Fibroblast of peridontal ligament (primary cell): Measurements from ENCODE around the gene C6orf47.
A peak's percentile ranks its signal among the peaks of the same experiment; 100 is the strongest.
"Not testable (repeated sequence)": the region's sequence is repeated elsewhere in the genome, so short reads cannot be mapped to it uniquely, and the experiment has no call there.

Experiments used
- DNase-seq: peaks from one replicate; pipeline ENCODE4 v3.0.0-alpha.2; 2010; ENCODE audit errors: extremely low read depth

C6orf47 gene

GRCh38 chr6:31660381-31661261, at the start of gene C6orf47:
TSS of gene C6orf47 (minus strand) at chr6:31660778. CDS start at chr6:31659947, 831 bp downstream.
- peak; percentile 65 for DNase-seq

GRCh38 chr6:31709157-31709556, 48.6 kb upstream of the C6orf47 start:
- DNase-seq, result not testable (repeated sequence)

- DNase-seq, result no peak
These were observed 47.6 kb upstream of the C6orf47 start for GRCh38 chr6:31708224-31708623.

DNA sequence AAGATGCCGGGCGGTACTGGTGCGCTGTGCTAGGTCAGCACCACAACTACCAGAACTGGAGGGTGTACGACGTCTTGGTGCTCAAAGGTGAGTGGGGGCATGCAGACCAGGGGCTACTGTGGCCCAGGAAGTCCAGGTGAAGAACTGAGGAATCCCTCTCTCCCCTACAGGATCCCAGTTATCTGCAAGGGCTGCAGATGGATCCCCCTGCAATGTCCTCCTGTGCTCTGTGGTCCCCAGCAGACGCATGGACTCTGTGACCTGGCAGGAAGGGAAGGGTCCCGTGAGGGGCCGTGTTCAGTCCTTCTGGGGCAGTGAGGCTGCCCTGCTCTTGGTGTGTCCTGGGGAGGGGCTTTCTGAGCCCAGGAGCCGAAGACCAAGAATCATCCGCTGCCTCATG, 47.1 kb upstream of the C6orf47 start:
- DNase-seq, result no peak

DNA sequence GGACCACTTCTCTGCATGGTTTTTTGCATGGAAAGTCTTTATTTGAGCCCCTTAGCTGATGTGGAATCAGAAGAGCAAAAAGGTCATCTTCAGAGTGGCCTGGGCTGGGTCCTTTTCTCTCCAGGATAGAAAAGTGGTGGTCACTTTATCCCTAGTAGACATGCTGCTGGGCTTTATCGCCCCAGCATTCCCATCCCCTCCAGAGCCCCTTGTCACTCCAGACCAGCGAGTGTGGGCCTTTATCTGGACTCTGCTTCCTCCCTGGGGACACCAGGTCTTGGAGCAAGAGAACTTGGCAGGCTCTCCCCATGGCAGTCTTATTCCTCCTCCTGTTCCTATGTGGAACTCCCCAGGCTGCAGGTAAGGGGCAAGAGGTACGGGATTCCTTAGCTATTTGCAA, 46.0 kb upstream of the C6orf47 start, which contains the start of gene LY6G6F:
Gene LY6G6F, plus strand, starts transcription at position 268 of the 400 bp plus-strand sequence. Its CDS starts 41 bp downstream, at position 309.
- DNase-seq, result no peak

DNA sequence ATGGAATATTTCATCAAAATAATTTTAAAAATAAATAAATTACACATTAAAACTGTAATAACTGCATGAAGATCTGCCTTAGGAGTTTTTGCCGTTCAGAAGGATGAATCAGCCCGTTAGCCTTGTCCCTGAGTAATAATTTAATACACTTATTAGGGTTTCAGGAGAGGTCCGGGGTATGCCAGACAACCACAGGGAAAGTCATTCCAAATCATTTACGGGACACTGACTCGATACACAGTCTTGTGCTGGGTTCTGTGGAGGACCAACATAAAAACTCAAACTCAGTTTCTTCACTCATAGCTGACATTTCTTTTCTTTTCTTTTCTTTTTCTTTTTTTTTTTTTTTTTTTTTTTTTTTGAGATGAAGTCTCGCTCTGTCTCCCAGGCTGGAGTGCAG, 45.4 kb upstream of the C6orf47 start:
- no peak for DNase-seq

DNA sequence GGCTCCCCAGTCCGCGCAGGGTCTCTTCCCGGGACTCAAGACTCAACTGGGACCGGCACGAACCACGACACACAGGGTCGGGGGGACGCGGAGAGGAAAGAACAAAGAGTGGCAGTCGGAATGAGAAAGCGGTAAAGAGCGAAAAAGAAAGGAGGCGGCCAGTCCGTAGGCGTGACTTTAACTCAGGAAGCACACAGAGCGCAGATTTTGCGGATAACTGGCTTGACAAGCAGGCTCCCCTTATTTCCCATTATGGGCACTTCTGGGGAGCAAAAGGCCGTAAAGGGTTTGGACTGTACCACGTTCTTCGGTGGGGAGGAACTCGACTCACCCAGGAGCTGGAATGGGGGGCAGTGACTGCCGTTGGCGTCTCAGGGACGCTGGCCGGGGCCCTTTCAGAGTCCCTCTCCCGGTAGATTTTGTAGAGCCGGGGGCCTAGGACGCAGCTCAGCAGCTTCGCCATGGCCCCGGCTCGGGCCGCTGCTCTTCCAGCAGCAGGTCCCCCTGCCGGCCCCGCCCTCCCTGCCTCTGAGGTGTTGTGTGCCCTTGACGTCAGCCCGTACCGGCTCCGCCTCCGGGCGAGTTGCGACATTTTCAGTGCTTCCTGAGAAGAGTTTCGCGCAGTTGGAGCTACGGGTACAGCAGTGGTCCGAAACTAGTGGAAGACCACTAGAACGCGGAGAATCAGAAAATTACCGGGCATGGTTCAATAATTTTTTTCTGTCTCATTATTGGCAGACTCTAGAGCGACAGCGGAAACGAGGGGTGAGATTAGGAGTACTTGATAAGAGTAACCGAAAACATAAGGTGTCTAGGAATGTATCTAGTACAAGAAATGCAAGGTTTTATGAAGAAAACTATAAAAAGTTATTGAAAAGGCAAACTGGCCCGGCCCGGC, 42.5 kb upstream of the C6orf47 start, which contains the start of gene ABHD16A:
Gene ABHD16A, minus strand, starts transcription at position 506 of the 898 bp plus-strand sequence. Its CDS starts 43 bp downstream, at position 463.
- DNase-seq, result peak; percentile 98

GRCh38 chr6:31702405-31702818, 41.8 kb upstream of the C6orf47 start:
- no peak for DNase-seq

DNA sequence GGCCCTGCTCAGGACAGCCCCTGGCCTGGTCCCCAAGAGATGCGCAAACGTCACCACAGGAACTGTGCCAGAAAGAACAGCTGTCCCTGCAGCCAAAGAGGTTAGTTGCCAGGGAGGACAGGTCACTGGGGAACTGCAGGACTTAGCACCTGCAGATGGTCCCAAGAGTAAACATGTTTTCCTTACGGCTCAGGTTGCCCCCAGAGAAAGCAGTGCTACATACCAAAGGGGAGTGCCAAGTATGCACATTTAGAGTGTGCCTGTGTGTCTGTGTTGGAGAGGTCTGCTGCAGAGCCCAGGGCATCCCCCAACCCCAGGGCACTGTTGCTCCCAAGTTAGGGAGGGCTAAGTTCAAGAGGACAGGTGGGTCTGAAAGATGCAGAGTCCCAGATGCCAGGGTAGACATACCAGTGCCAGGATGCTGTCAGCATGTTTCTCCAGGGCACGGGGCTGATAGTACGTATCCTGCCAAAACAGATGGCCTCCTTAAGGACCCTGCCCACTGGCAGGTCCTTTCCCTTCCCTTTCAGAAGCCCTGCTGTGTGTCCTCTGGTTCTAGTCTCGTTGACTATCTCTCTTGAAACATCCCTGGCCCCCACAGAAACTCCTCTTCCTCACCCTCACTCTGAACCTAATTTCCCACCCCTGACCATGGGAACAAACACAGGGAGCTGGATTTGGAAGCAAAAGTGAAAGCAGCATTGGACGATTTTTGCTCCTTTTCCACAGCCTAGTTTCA, 41.3 kb upstream of the C6orf47 start:
- peak; percentile 65 for DNase-seq

GRCh38 chr6:31700740-31701401, 40.3 kb upstream of the C6orf47 start:
- no peak for DNase-seq

- no peak for DNase-seq
These were observed 37.0 kb upstream of the C6orf47 start for GRCh38 chr6:31697555-31697954.

DNA sequence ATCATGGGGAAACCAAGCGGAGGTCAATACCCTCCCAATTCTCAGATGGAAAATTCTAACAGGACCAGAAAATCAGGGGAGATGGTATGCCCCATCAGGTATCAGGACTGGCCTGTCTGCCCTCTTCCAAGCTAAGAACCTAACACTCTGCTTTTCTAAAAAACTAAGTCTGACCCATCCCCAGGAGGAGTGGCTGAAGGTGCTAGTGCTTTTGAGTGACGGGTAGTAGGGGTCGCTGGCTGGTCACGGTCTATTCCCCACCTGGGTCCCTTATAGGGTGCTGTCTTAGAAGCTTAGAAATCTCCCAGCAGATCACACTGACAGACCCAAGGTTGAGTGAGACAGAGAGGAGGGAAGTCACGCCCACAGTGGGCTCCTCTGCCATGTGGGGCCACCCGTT, 33.0 kb upstream of the C6orf47 start:
- DNase-seq, result no peak

GRCh38 chr6:31692886-31693285, 32.3 kb upstream of the C6orf47 start:
- no peak for DNase-seq

- no peak for DNase-seq
These were observed 31.8 kb upstream of the C6orf47 start for GRCh38 chr6:31692353-31692752.

- no peak for DNase-seq
These were observed 31.1 kb upstream of the C6orf47 start for GRCh38 chr6:31691564-31692108.

- DNase-seq, result no peak
These were observed 30.5 kb upstream of the C6orf47 start for GRCh38 chr6:31691078-31691463.

- no peak for DNase-seq
These were observed 29.9 kb upstream of the C6orf47 start for GRCh38 chr6:31690231-31691077.

DNA sequence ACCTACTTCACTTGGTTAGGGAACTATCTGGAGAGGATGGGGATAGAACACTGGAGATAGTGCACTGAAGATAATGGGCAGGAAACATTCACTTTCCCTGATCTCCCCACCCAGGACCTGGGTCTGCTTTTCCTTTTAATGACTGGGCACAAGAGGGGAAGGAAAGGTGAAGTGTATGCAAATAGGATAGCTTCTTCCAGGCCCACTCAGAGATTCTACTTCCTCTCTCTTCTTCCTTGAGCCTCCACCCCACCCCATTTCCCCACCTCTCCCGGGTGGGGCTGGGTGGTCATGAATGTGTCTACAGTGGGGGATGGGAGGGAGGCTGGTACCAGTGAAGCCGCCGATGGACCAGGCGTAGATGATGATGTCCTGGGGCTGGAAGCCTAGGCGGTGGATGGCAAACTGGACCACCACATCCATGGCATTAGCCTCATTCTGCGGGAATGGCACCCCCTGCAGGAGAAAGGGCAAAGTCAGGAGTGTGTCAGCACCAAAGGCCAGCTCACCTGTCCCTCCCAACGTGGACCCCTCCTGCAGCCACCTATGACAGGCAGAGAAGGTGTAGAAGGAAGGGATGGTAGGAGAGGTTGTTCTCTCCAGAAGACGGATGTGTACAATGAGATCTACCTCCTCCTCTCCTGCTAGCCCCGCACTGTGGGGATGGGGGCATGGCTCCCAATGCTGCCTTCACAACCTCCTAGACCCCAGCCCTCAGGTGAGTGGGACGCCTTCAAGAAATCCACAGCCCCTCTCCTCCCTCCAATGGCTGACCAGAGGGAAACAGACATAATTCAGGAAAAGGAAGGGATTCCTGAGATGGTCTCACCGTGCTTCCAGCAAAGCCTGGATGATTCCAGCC, 28.9 kb upstream of the C6orf47 start:
- no peak for DNase-seq
